ENCODE results near the gene SPSB1. TPM values are rescaled to one million over a fixed set of nuclear protein-coding genes. Genes with fewer than 3 reads are reported as not detected.

SPSB1 gene
- total RNA-seq, 1 experiment from 2014 or later = 2.9 TPM

- Histone ChIP-seq H3T11ph (ENCODE audit: low read length) (no peak overlapping the region), H3K23ac (ENCODE audit: insufficient read length, low read depth, low read length) (no peak overlapping the region), H3K18ac (ENCODE audit: insufficient read length, low read depth, low read length) (no peak overlapping the region), H2AK5ac (ENCODE audit: insufficient read length, low read length) (no peak overlapping the region), H3K23me2 (ENCODE audit: insufficient read length, low read depth, low read length, poor library complexity, severe bottlenecking) (no peaks in the 10 kb centered on the region), H3K27me3 (ENCODE audit: insufficient read depth, low read length) (no peaks in the 10 kb centered on the region), H2BK20ac (ENCODE audit: low read depth, low read length, poor library complexity, severe bottlenecking) (no peak overlapping the region), H2AFZ (ENCODE audit: low read length) (no peak overlapping the region), H4K20me1 (ENCODE audit: control insufficient read depth, insufficient read depth, insufficient read length) (no peaks in the 10 kb centered on the region), H3K4me1 (ENCODE audit: insufficient read depth, low read length) (no peaks in the 10 kb centered on the region), H3K79me2 (ENCODE audit: insufficient read depth, low read length) (no peaks in the 10 kb centered on the region), H3K4ac (ENCODE audit: low read depth, low read length) (no peak overlapping the region), H3K14ac (ENCODE audit: insufficient read depth, low read length) (no peak overlapping the region), H3K9ac (ENCODE audit: extremely low read depth, insufficient read length, low read length) (no peak overlapping the region), H2BK5ac (ENCODE audit: insufficient read length, low read length) (no peak overlapping the region), H3K9me3 (ENCODE audit: control insufficient read depth, low read depth, low read length) (no peaks in the 10 kb centered on the region), H3K56ac (ENCODE audit: insufficient read length, low read depth, low read length) (no peak overlapping the region), H4K91ac (ENCODE audit: insufficient read length, low read depth, low read length) (no peak overlapping the region), H3K27ac (ENCODE audit: insufficient read length, low read depth, low read length) (no peak overlapping the region), H3K4me2 (ENCODE audit: insufficient read depth, insufficient read length, low read length) (no peak overlapping the region), H3K79me1 (ENCODE audit: insufficient read depth, low read depth, low read length, poor library complexity, severe bottlenecking) (no peaks in the 10 kb centered on the region), H2BK15ac (ENCODE audit: low read depth, low read length) (no peak overlapping the region), H4K5ac (ENCODE audit: insufficient read length, low read depth, low read length) (no peak overlapping the region), H4K8ac (replicated peaks; ENCODE audit: insufficient read length, low read depth, low read length) (no peak overlapping the region), H2BK120ac (ENCODE audit: low read depth, low read length, poor library complexity, severe bottlenecking) (no peak overlapping the region), H2BK12ac (ENCODE audit: insufficient read length, low read depth, low read length) (no peak overlapping the region)
- no peak overlapping the region for H3K27ac Mint-ChIP-seq
- WGBS (ENCODE audit: extremely low coverage, insufficient read length, low lambda C conversion rate) = no CpG with 5 or more reads among the region's 6 CpGs
- no peak for TF ChIP-seq CTCF (conservative IDR thresholded peaks at IDR 0.05)
- peaks cover 11 to 33% of the 10 kb centered on the region in 2 experiments for H3K4me1 Mint-ChIP-seq
- no peak for DNase-seq
- H3K9me3 Mint-ChIP-seq = peaks cover 3 to 8% of the 10 kb centered on the region in 2 experiments; a peak in 2 of 5 replicates
- H3K36me3 Mint-ChIP-seq (ENCODE audit: insufficient read depth in 1 of 3, low read depth in 3 of 3) = peaks cover 0 to 8% (median 0%) of the 10 kb centered on the region in 3 experiments; a peak in 2 of 7 replicates
- no peaks in the 10 kb centered on the region; the same call in 1 of the 2 replicates for H3K27me3 Mint-ChIP-seq (ENCODE audit: low read depth)
- no peak overlapping the region for H3K4me3 Mint-ChIP-seq
These were observed 50.6 kb downstream of the SPSB1 start for GRCh38 chr1:9343269-9343668.

Measured in H9 (cell line).